SIG-M5 treated with dmso at 0.1 percent for 504 hours (cell line): Measurements from ENCODE around the gene FREM2.

Experiments used
- DNase-seq: peaks from one replicate; lab custom pipeline; 2025; ENCODE audit not compliant: unreplicated experiment; lab: John Stamatoyannopoulos, UW

Gene FREM2

DNA sequence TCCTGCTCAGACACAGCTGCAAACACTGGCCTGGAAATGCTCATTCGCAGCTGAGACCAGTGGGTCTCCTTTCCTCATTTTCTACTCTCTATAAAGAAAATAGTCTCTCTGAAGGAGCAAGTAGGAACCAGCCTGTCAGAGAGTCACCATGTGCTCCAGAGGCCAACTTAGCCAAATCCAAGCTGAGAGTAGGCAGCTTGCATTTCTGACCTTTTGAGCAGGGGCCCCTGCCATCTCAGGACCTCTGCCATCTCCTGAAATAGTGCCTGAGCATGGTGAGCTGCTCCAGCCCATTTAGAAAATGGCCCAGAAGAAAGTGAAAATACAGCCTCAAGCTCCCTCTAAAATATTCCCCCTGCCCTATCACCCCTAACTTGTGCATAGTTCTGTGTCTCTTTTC lies 208.2 kb downstream of the FREM2 start:
- no peak for DNase-seq

DNA sequence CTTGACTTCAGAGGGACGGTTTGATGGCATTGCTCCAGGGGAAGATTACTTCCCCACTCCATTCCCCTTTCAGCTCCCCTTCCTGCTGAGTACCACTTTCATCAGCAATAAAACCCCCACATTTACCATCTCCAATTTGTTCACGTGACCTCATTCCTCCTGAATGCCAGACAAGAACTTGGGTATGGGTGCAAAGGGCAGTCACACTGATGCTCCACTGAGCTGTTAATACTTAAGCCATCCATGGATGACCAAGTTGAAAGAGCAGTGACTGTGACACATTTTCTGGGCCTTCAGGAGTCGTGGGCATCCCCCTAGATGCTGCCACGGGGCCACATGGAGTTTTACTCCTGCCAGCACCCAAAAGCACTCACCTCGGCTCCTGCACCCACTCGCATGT lies 210.6 kb downstream of the FREM2 start:
- DNase-seq, result no peak

DNA sequence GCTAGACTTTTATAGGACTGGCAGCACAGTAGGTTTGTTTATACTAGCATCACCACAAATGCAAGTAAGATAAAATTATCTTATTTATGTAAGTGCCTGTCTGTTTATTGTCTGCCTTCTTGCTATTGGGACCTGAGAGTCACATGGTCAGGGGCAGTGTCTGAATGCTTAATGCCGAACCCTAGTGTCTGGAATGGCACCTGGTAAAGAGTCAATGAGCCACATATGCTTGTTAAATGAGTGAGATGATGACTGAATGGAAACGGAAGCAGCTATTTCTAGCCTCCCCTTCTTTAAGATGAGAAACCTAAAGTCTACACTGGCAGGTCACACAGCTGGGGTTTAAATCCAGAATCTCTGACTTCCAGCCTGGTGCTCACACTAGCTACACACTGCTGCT lies 211.6 kb downstream of the FREM2 start:
- no peak for DNase-seq

DNA sequence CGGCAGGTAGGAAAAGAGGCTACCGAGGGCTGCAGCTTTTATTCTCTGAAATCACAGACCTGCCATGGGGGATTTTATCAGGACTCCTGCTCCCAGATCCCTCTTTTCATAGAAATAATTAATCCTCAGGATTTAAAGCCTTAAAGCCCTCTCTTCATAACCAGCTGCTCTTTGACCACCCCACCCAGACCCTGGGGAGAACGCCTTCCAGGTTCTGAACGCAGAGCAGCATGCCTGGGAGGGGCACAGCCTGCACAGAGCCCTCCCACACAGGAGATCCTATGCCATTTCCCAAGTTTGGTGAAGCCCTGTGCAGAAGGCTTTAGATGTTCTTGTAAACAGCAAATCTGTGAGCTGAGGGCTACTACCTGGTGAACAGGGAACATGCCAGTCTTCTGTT lies 212.7 kb downstream of the FREM2 start:
- DNase-seq, result no peak

DNA sequence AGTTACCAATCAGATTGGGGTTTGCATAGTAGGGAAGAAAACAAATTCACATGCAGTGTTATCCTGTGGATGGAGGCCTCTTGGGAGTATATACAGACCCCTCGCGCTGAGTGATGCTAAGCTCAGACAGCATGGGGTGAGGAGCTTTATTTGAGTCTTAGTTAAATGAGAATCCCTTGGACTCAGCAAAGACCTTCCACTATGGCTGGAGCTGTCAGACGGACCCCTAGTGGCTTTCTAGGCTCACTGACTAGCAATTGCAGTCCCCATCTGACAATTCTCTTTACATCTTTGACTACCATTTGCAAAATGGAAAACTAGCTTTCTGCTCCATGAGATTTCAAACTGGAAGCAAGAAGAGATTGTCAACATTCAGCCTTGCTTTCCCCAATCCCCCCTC lies 213.3 kb downstream of the FREM2 start:
- DNase-seq, result no peak

DNA sequence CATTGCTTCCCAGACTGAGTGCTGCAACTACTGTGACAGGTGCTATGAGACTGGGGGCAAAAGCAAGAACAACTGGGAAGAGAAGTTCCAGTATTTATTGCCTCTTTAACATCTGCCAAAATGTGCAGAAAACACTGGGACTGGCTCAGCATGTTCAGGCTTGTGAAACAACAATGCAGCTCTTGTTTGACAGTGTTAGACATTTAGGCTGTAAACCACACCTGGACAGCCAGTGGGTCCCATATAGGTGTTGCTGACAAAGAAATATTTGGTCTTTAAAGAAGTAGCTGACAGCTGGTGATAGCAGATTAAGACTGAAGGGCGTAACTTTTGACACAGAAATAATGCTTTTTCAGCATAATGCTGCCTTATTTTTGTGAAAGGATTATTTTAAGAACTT lies 215.7 kb downstream of the FREM2 start:
- DNase-seq, result no peak

DNA sequence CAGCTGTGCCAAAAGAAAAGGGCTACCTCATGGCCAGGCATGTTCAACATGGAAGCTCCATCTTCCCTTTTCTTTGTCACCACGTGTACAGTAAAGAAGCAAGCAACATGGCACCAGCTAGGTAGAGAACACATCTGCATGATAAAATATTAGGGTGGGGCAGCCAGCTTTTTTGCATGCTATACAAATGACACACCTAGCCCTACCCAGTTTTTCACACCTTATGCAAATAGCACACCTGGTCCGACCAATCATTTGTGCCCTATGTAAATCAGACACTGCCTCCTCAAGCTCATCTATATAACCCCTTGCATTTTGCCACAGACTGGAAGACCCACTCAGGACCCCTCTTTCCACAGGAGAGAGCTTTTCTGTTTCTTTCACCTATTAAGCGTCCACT lies 218.2 kb downstream of the FREM2 start:
- no peak for DNase-seq

DNA sequence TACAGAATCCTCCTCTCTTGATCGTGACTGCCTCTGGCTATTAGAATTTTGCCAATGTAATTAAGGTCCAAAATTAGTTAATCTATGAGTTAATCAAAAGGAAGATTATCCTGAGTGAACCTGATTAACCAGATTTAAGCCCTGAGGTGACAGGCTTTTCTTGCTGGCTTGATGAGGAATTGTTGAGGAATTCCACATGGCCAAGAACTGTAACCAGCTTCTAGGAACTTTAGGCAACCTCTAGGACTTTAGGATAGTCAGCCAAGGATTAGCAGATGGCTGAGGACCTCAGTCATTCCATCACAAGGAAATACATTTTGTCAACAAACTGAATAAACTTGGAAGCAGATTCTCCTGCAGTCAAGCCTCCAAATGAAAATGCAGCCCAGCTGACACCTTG lies 219.0 kb downstream of the FREM2 start:
- DNase-seq, result no peak

DNA sequence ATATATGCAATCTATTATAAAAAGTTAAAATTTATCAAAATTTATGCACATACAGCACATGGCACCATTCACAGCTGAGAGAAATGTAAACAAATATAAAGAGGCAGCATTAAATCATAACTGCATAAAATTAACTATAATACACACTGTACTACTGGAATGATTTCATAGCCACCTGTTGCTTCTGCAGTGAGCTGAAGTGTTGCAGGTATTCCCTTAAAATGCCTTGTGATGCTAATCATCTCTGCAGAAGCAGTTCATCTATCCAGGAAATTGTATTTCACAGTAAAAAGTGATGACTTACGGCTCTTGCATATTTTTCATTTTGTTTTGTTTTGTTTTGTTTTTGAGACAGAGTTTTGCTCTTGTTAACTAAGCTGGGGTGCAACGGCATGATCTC lies 221.7 kb downstream of the FREM2 start:
- DNase-seq, result no peak

DNA sequence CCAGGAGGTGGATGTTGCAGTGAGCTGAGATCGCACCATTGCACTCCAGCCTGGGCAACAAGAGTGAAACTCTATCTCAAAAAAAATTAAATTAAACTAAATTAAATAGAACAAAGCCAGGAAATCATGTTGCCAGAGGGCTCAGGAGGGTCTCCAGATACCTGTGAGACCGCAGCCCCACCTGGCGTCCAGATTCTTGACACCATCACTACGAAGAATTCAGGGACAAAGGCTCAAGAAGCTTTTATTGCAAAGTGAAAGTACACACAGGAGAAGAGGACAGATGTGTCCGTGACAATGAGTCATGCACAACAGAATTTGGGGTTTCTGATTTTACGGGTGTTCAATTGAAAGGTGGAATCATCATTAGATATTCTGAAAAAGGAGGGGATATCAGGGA lies 227.2 kb downstream of the FREM2 start:
- no peak for DNase-seq

DNA sequence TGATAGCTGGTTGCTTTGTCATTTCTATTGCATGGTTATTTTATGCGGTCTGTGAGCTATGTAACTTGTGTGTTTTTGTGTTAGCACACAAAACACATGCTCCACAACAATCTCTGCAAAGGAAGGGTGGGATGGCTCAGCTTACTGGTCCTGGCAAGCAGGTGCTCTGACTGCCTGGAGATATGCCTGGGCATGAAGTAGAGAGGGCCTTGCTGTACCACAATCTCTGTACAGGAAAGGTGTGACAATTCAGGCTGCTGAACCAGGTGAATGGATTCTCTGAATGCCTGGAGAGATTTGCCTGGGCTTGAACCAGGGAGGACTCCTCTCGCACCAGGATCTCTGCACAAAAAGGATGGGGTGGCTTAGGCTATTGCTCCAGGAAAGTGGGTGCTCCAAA lies 234.2 kb downstream of the FREM2 start:
- no peak for DNase-seq

DNA sequence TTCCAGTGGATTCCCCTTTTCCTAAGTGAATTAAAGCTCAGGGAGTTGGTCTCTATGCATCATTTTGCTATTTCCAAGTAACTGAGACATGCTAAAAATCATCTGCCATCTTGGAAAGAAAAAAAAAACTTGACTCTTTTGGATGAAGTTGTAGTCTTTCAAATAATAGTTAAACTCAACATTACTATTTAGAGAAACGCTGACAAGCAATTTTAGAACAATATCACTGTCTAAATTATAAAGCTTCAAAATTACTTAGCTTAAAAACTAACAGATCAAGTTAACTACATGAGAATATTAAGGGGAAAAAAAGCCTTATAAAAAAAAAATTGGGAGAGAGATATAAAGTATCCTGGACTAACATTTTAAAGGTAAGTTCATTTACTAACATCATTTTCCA lies 235.3 kb downstream of the FREM2 start:
- DNase-seq, result no peak

DNA sequence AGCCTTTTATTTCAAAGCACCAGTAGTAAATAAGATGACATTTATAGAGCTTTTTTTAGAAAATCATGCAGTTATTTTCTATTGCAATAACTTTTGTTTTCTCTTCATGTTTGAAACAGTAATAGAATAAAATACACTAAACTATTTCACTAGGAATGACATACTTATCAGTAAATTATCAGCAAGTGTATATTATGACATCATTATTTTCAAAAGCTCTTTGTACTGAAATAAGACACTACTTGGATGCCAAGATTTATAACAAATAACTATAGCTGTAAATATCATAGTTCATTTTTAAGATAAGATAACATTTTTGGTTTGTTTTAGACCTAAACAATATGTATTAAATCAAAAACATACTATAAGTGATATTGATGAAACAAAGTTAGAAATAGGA lies 246.9 kb downstream of the FREM2 start:
- no peak for DNase-seq
